Osteocyte (in vitro differentiated cells): ENCODE measurements around the gene GGT7. TPM values are rescaled to one million over a fixed set of nuclear protein-coding genes. Genes with fewer than 3 reads are reported as not detected.
"Not testable (repeated sequence)": the region's sequence is repeated elsewhere in the genome, so short reads cannot be mapped to it uniquely, and the experiment has no call there.

Experiments
- DNase-seq: peaks from one replicate; pipeline ENCODE4 v3.0.0; 2021; ENCODE audit warnings: mixed read lengths; ENCODE audit not compliant: unreplicated experiment; ENCODE audit errors: extremely low spot score
- H3K27ac Mint-ChIP-seq: one replicate; pipeline ENCODE4 v1.8.0; 2021; ENCODE audit warnings: mild to moderate bottlenecking, mixed read lengths; ENCODE audit not compliant: unreplicated experiment
- H3K27me3 Mint-ChIP-seq: one replicate; pipeline ENCODE4 v1.8.0; 2021; ENCODE audit warnings: mixed read lengths; ENCODE audit not compliant: unreplicated experiment
- H3K36me3 Mint-ChIP-seq: one replicate; pipeline ENCODE4 v1.8.0; 2021; ENCODE audit warnings: mixed read lengths; ENCODE audit not compliant: unreplicated experiment
- H3K4me1 Mint-ChIP-seq: one replicate; pipeline ENCODE4 v1.8.0; 2021; ENCODE audit warnings: mixed read lengths; ENCODE audit not compliant: unreplicated experiment
- H3K4me3 Mint-ChIP-seq: one replicate; pipeline ENCODE4 v1.8.0; 2021; ENCODE audit warnings: mild to moderate bottlenecking, moderate library complexity, mixed read lengths; ENCODE audit not compliant: unreplicated experiment
- H3K9me3 Mint-ChIP-seq: one replicate; pipeline ENCODE4 v1.8.0; 2021; ENCODE audit warnings: mixed read lengths; ENCODE audit not compliant: unreplicated experiment
- CTCF ChIP-seq: fragments of 200-600 bp; sonication (generic); IDR thresholded peaks from 2 replicates; pipeline ENCODE4 v1.5.0; 2021; ENCODE audit warnings: antibody characterized with exemption, mild to moderate bottlenecking, moderate library complexity
- total RNA-seq: library from RNA; stranded (reverse); gene quantifications from 2 replicates; pipeline ENCODE4 v1.2.1, GENCODE V29; 2021

The GGT7 gene
- total RNA-seq, 1 donor from 2014 or later: 37.0 TPM

GRCh38 chr20:34820805-34821578, 51.7 kb downstream of the GGT7 start:
- no peak overlapping the region for H3K4me3 Mint-ChIP-seq
- no peak overlapping the region for H3K27ac Mint-ChIP-seq
- no peaks in the 10 kb centered on the region for H3K9me3 Mint-ChIP-seq
- no peaks in the 10 kb centered on the region for H3K27me3 Mint-ChIP-seq
- TF ChIP-seq CTCF: no peak
- no peak for DNase-seq
- H3K4me1 Mint-ChIP-seq: peaks cover 40% of the 10 kb centered on the region
- no peaks in the 10 kb centered on the region for H3K36me3 Mint-ChIP-seq

- no peaks in the 10 kb centered on the region for H3K9me3 Mint-ChIP-seq
- DNase-seq: no peak
- H3K27me3 Mint-ChIP-seq: no peaks in the 10 kb centered on the region
- TF ChIP-seq CTCF: no peak
- H3K36me3 Mint-ChIP-seq: no peaks in the 10 kb centered on the region
- H3K4me3 Mint-ChIP-seq: no peak overlapping the region
- H3K27ac Mint-ChIP-seq: no peak overlapping the region
- peaks cover 32% of the 10 kb centered on the region for H3K4me1 Mint-ChIP-seq
Observed at GRCh38 chr20:34817801-34818200, 54.9 kb downstream of the GGT7 start.

- Mint-ChIP-seq H3K27me3 (no peaks in the 10 kb centered on the region), H3K27ac (no peak overlapping the region), H3K4me1 (peaks cover 33% of the 10 kb centered on the region), H3K36me3 (no peaks in the 10 kb centered on the region), H3K9me3 (no peaks in the 10 kb centered on the region), H3K4me3 (no peak overlapping the region)
- TF ChIP-seq CTCF: no peak
- DNase-seq: no peak
Observed at GRCh38 chr20:34817072-34817471, 55.6 kb downstream of the GGT7 start.

- Mint-ChIP-seq H3K27me3 (no peaks in the 10 kb centered on the region), H3K36me3 (no peaks in the 10 kb centered on the region), H3K4me3 (no peak overlapping the region), H3K27ac (no peak overlapping the region), H3K4me1 (peaks cover 27% of the 10 kb centered on the region), H3K9me3 (no peaks in the 10 kb centered on the region)
- TF ChIP-seq CTCF: no peak
- DNase-seq: no peak
Observed at GRCh38 chr20:34815636-34816035, 57.0 kb downstream of the GGT7 start.

- no peak for DNase-seq
- TF ChIP-seq CTCF: no peak
- Mint-ChIP-seq H3K36me3 (peaks cover 9% of the 10 kb centered on the region), H3K4me3 (no peak overlapping the region), H3K4me1 (peaks cover 10% of the 10 kb centered on the region), H3K27ac (no peak overlapping the region), H3K27me3 (no peaks in the 10 kb centered on the region), H3K9me3 (no peaks in the 10 kb centered on the region)
Observed at GRCh38 chr20:34808583-34808982, 64.1 kb downstream of the GGT7 start.

- not testable (repeated sequence) for H3K4me3 Mint-ChIP-seq, H3K9me3 Mint-ChIP-seq, H3K27ac Mint-ChIP-seq, H3K27me3 Mint-ChIP-seq, DNase-seq, H3K4me1 Mint-ChIP-seq
- H3K36me3 Mint-ChIP-seq: peaks cover 11% of the 10 kb centered on the region
Observed at GRCh38 chr20:34807944-34808465, 64.7 kb downstream of the GGT7 start.
